ENCODE results near the gene UROS.

GRCh38 chr10:125768219-125768855, 54.7 kb downstream of the UROS start:
- TF ChIP-seq EZH2phosphoT487 (IDR thresholded peaks at IDR 0.05; ENCODE audit: borderline replicate concordance, low read length) = no peak
- TF ChIP-seq CTCF (IDR thresholded peaks at IDR 0.05; ENCODE audit: low read depth, low read length, poor library complexity, severe bottlenecking) = no peak
